Mesenchymal stem cell (in vitro differentiated cells and primary cell): ENCODE measurements around the gene STAG3.
"Not testable (repeated sequence)": the region's sequence is repeated elsewhere in the genome, so short reads cannot be mapped to it uniquely, and the experiment has no call there.

Experiments
- DNase-seq: peaks from one replicate; pipeline ENCODE4 v3.0.0-alpha.2; 2013
- H2AFZ ChIP-seq: one replicate; pipeline ENCODE4 v1.6.1; 2013; ENCODE audit warnings: low read depth, mild to moderate bottlenecking, control low read depth, inconsistent platforms, low read length, moderate library complexity
- H2AK5ac ChIP-seq: 2 replicates; pipeline ENCODE4 v1.6.1; 2013; ENCODE audit warnings: low read length, moderate library complexity, mild to moderate bottlenecking, inconsistent platforms; ENCODE audit not compliant: severe bottlenecking
- H2BK120ac ChIP-seq: one replicate; pipeline ENCODE4 v1.6.1; 2013; ENCODE audit warnings: low read depth, mild to moderate bottlenecking, inconsistent platforms, low read length, moderate library complexity
- H2BK12ac ChIP-seq, 2 experiments: one replicate each; pipeline ENCODE4 v1.6.1; 2013; ENCODE audit warnings: inconsistent platforms in 2 of 2, low read length in 2 of 2, mild to moderate bottlenecking in 2 of 2, moderate library complexity in 2 of 2, control low read depth in 1 of 2
- H2BK15ac ChIP-seq: one replicate; pipeline ENCODE4 v1.6.1; 2013; ENCODE audit warnings: mild to moderate bottlenecking, low read depth, inconsistent platforms; ENCODE audit not compliant: poor library complexity, severe bottlenecking
- H2BK5ac ChIP-seq: 2 replicates; pipeline ENCODE4 v1.6.1; 2013; ENCODE audit warnings: low read depth, mild to moderate bottlenecking, low read length, control low read depth, inconsistent platforms; ENCODE audit not compliant: poor library complexity, severe bottlenecking
- H3K14ac ChIP-seq, 2 experiments: one replicate each; pipeline ENCODE4 v1.6.1; 2013; ENCODE audit warnings: inconsistent platforms in 2 of 2, low read length in 2 of 2, control low read depth in 1 of 2, mild to moderate bottlenecking in 1 of 2, moderate library complexity in 1 of 2
- H3K18ac ChIP-seq, 2 experiments: one replicate each; pipeline ENCODE4 v1.6.1; 2013; ENCODE audit warnings: inconsistent platforms in 2 of 2, low read length in 2 of 2, control low read depth in 1 of 2, low read depth in 1 of 2, mild to moderate bottlenecking in 1 of 2
- H3K23ac ChIP-seq, 2 experiments: one replicate each; pipeline ENCODE4 v1.6.1; 2013; ENCODE audit warnings: inconsistent platforms in 2 of 2, low read length in 2 of 2, mild to moderate bottlenecking in 2 of 2, moderate library complexity in 2 of 2, control low read depth in 1 of 2
- H3K27ac ChIP-seq: 2 replicates; pipeline ENCODE4 v1.5.1; 2013; ENCODE audit warnings: mild to moderate bottlenecking, moderate library complexity, low read length, control low read depth, inconsistent platforms; ENCODE audit not compliant: poor library complexity, severe bottlenecking
- H3K27me3 ChIP-seq, 2 experiments: 2 replicates each; pipeline versions ENCODE4 v1.6.1 to v1.7.0; 2013; ENCODE audit warnings: low read length in 2 of 2, mild to moderate bottlenecking in 2 of 2, moderate library complexity in 2 of 2, control low read depth in 1 of 2, inconsistent platforms in 1 of 2; ENCODE audit not compliant: control insufficient read depth in 1 of 2, insufficient read depth in 1 of 2
- H3K36me3 ChIP-seq, 2 experiments: 2 replicates each; pipeline versions ENCODE4 v1.6.1 to v1.7.0; 2013; ENCODE audit warnings: low read length in 2 of 2, control low read depth in 1 of 2, inconsistent platforms in 1 of 2, low read depth in 1 of 2, mild to moderate bottlenecking in 1 of 2; ENCODE audit not compliant: insufficient read depth in 2 of 2, control insufficient read depth in 1 of 2
- H3K4ac ChIP-seq, 2 experiments: one replicate each; pipeline ENCODE4 v1.6.1; 2013; ENCODE audit warnings: inconsistent platforms in 2 of 2, low read length in 2 of 2, mild to moderate bottlenecking in 2 of 2, moderate library complexity in 2 of 2, control low read depth in 1 of 2, low read depth in 1 of 2
- H3K4me1 ChIP-seq: 2 replicates; pipeline ENCODE4 v1.6.1; 2013; ENCODE audit warnings: low read depth, low read length, control low read depth; ENCODE audit not compliant: control insufficient read depth, insufficient read depth
- H3K4me2 ChIP-seq: 2 replicates; pipeline ENCODE4 v1.6.1; 2013; ENCODE audit warnings: low read length, mild to moderate bottlenecking, inconsistent platforms; ENCODE audit not compliant: poor library complexity, severe bottlenecking
- H3K4me3 ChIP-seq, 2 experiments: 2 replicates each; pipeline versions ENCODE4 v1.5.1 to v1.7.0; 2013; ENCODE audit warnings: low read length in 2 of 2, mild to moderate bottlenecking in 2 of 2, control low read depth in 1 of 2, low read depth in 1 of 2; ENCODE audit not compliant: insufficient read depth in 1 of 2
- H3K79me1 ChIP-seq: replicated peaks from 2 replicates; pipeline ENCODE4 v1.6.1; 2013; ENCODE audit warnings: mild to moderate bottlenecking, control low read depth, low read length, inconsistent platforms; ENCODE audit not compliant: poor library complexity, severe bottlenecking
- H3K9ac ChIP-seq: 2 replicates; pipeline ENCODE4 v1.7.0; 2013; ENCODE audit warnings: mild to moderate bottlenecking, low read length, moderate library complexity
- H3K9me3 ChIP-seq: 2 replicates; pipeline ENCODE4 v1.7.0; 2013; ENCODE audit warnings: mild to moderate bottlenecking, low read length; ENCODE audit not compliant: control insufficient read depth
- H4K8ac ChIP-seq: one replicate; pipeline ENCODE4 v1.6.1; 2013; ENCODE audit warnings: inconsistent platforms, mild to moderate bottlenecking, low read length, moderate library complexity
- H4K91ac ChIP-seq: one replicate; pipeline ENCODE4 v1.6.1; 2013; ENCODE audit warnings: mild to moderate bottlenecking, low read length, inconsistent platforms
- WGBS: methylation state at CpG from one replicate; pipeline ENCODE4 v1.1.7; 2013; ENCODE audit warnings: mixed read lengths; 5-methylcytosine and 5-hydroxymethylcytosine counted together

The STAG3 gene

DNA sequence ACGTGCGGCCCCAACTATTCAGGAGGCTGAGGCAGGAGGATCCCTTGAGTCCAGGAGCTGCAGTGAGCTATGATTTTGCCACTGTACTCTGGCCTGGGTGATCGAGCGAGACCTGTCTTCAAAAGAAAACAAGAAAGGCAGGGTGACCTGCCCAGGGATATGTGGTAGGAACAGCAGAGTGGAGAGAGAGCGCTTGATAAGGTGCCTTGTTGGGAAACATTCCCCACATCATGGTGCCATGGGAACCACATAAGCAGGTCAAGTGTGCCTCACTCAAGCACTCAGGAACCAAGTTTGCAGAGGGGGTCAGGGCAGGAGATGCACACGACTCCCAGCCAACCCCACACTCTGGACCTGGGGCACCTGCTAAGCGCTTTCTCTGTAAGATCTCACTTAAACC lies 79.3 kb downstream of the STAG3 start:
- no peak overlapping the region for H4K8ac ChIP-seq

DNA sequence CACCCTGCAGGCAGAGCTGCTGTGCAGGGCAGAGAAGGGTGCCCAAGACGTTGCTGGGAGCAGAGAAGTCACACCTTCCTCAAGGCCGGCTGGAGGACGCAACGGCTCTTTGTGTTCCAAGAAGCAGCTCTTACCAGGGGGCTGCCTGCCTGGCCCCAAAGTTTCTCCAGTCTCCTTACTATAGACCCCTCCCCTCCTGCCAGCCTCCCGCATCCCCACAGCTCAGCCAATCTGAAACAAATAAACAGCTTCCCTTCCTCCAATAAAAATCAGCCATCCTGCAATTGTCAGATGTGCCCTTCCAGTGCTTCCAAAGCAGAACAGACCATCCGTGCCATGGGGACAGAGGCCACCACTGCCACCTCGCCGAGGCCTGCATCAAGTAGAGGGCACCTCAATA lies 82.3 kb downstream of the STAG3 start:
- not testable (repeated sequence) for H2BK120ac ChIP-seq, H2BK5ac ChIP-seq, H3K18ac ChIP-seq, H3K4ac ChIP-seq, H2AFZ ChIP-seq, H3K27ac ChIP-seq, H4K8ac ChIP-seq, H2BK12ac ChIP-seq, H3K9ac ChIP-seq, DNase-seq, H3K4me2 ChIP-seq, H4K91ac ChIP-seq, H3K9me3 ChIP-seq, H3K4me3 ChIP-seq, H3K4me1 ChIP-seq, H3K14ac ChIP-seq, H3K27me3 ChIP-seq, H3K23ac ChIP-seq, H2BK15ac ChIP-seq, H2AK5ac ChIP-seq
- Histone ChIP-seq H3K36me3 (peaks cover 0 to 17% of the 10 kb centered on the region in 2 experiments), H3K79me1 (peaks cover 42% of the 10 kb centered on the region)
- 86% methylated on average over 8 of the region's 8 CpGs for WGBS

More for the DNA sequence above, 79.3 kb downstream of the STAG3 start:
- Histone ChIP-seq H2BK12ac (no peak overlapping the region), H3K9me3 (no peaks in the 10 kb centered on the region), H3K79me1 (peaks cover 32% of the 10 kb centered on the region), H2AFZ (no peak overlapping the region), H2AK5ac (no peak overlapping the region), H3K4me3 (no peak overlapping the region), H3K27me3 (no peaks in the 10 kb centered on the region), H3K4me2 (no peak overlapping the region), H3K27ac (no peak overlapping the region), H3K4me1 (no peaks in the 10 kb centered on the region), H3K23ac (no peak overlapping the region), H3K36me3 (peaks cover 0 to 11% of the 10 kb centered on the region in 2 experiments), H2BK15ac (no peak overlapping the region), H3K4ac (no peak overlapping the region), H3K9ac (no peak overlapping the region), H3K18ac (no peak overlapping the region), H3K14ac (no peak overlapping the region), H2BK5ac (no peak overlapping the region), H2BK120ac (no peak overlapping the region), H4K91ac (no peak overlapping the region)
- 95% methylated on average over 7 of the region's 7 CpGs for WGBS
- no peak for DNase-seq

DNA sequence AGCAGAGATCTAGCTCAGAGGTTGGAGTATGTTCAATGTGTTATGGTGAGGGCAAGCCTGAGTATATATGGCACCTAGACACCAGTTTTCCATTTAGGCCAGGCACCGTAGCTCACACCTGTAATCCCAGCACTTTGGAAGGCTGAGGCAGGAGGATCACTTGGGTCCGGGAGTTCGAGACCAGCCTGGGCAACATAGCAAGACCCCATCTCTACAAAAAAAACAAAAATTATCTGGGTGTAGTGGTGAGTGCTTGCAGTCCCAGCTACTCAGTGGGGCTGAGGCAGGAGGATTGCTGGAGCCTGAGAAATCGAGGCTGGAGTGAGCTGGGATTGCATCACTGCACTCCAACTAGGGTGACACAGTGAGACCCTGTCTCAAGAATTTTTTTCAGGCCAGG lies 85.2 kb downstream of the STAG3 start:
- DNase-seq, H3K23ac ChIP-seq, H2BK5ac ChIP-seq, H3K4ac ChIP-seq, H2BK15ac ChIP-seq, H4K8ac ChIP-seq, H3K36me3 ChIP-seq, H3K9ac ChIP-seq, H3K18ac ChIP-seq, H2AK5ac ChIP-seq, H3K14ac ChIP-seq, H3K27ac ChIP-seq, H3K9me3 ChIP-seq, H3K4me2 ChIP-seq, H3K4me1 ChIP-seq, H2BK12ac ChIP-seq, H4K91ac ChIP-seq, H3K4me3 ChIP-seq, H2AFZ ChIP-seq, H2BK120ac ChIP-seq, H3K27me3 ChIP-seq: not testable (repeated sequence)
- 100% methylated on average over 1 of the region's 4 CpGs for WGBS
- peaks cover 40% of the 10 kb centered on the region for H3K79me1 ChIP-seq
